Right ventricle myocardium superior (tissue), 1 donor: ENCODE results near the gene PPP2R2C. TPM values are rescaled to one million over a fixed set of nuclear protein-coding genes. Genes with fewer than 3 reads are reported as not detected.

ENCODE experiments used
- ATAC-seq: fragments of 200-7000 bp; cut with Tn5 transposase; one replicate; pipeline ENCODE4 v1.9.1; 2020; ENCODE audit warnings: mild to moderate bottlenecking; ENCODE audit not compliant: poor library complexity
- DNase-seq: peaks from one replicate; pipeline ENCODE4 v3.0.0-alpha.2; 2020
- intact Hi-C: fragments of 100-400 bp; cut with DNase I; formaldehyde crosslinking; loops from one replicate; pipeline ENCODE4 v1.11.2; 2022
- total RNA-seq: library from RNA; stranded (reverse); fragmentation: NEBNext Ultra II Directional; extraction: Animal tissue kit (Norgen Biotek cat#: 25700); gene quantifications from one replicate; pipeline ENCODE4 v1.2.1, GENCODE V29; 2021
- donor health status: DM: no; HTN: yes; CAD: no; lungs with severe emphysema.

The PPP2R2C gene
- total RNA-seq, 1 donor from 2014 or later: 8.1 TPM

- ATAC-seq (no peak), DNase-seq (no peak)
- intact Hi-C loops: no loop called here
Measured at GRCh38 chr4:6471307-6472007, 957 bp downstream of the PPP2R2C start.

DNA sequence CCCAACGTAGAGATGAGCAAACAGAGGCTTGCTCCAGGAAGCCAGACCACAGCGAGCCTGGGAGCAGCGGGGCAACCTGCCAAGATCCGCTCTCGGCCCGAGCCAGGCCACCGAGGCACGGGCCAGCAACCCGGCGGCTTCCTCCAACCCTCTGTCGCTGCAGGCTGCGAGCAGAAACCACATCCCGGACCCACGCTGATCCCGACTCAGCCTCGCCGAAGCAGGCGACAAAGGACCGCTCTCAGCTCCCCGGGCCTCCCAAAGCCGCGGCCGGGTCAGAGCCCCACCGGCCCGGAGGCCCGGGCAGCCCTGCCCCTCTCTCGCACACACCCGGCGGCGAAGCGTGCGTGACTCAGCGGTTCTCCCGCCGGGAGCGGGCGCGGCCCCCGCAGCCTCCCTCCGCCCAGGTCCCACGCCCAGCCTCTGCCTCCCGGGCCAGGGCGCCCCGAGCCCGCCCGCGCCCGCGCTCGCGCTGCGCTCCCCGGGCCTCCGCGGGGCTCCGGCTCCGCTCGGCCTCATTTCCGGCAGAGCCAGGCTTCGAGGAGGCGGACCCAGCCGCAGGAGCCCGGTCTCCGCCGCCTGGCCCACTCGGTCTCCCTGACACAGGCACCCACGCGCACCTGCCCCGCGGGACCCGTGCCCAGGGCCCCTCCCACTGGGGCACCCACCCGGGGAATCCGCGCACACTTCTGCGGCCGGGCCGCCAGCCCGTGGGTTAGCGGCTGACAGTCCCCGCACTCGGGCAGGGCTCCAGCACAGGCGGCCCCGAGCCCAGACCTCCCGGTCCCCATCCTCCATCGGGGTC, 1.7 kb downstream of the PPP2R2C start:
- ATAC-seq (peak; percentile 76), DNase-seq (peak; percentile 80)
- intact Hi-C loops: no loop called here

DNA sequence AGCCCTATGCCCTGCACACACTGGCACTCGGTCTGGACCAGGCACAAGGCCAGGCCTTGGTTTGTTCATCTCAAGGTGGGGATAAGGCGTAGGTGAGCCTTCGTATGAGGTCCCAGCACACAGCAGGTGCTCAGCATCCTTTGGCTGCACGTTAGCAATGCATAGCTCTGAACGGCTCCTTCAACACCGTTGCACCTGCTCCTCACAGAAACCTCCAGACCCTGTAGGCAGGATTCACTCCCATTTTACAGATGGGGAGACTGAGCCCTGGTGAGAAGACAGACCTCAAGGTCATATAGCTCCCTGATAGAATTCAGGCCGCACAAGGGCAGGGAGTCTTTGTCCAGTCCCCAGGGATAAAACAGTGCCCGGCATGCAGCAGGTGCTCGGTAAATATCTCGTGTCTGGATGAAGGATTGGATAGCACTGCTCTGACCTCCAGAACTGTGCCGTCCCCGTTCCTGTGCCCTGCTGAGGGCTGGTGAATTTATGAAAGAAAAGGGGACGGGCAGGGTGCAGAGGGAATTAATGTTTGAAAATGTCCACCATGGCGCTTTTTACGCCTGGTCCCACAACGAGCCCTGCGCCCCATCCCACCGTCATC, 2.4 kb downstream of the PPP2R2C start:
- ATAC-seq (no peak), DNase-seq (peak; percentile 22)
- intact Hi-C loops: no loop called here

DNA sequence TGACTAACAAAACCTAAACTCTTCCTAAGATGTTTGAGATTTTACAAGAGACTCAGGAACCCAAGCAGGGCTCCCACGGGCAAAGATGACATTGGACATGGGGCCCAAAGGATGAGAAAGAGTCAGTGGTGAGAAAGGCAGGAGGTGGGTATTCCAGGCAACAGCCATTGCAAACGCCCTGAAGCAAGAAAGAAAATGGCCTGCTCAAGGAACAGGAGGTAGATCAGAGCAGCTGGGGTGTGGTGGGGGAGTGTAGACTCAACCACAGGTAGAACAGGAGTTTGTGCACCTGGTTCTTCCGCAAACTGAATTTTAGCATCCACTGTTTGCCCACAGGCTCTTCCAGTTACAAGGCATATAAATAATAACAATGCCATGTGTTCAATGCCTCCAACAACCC, 3.3 kb downstream of the PPP2R2C start:
- intact Hi-C loops: no loop called here
- ATAC-seq (no peak), DNase-seq (no peak)

DNA sequence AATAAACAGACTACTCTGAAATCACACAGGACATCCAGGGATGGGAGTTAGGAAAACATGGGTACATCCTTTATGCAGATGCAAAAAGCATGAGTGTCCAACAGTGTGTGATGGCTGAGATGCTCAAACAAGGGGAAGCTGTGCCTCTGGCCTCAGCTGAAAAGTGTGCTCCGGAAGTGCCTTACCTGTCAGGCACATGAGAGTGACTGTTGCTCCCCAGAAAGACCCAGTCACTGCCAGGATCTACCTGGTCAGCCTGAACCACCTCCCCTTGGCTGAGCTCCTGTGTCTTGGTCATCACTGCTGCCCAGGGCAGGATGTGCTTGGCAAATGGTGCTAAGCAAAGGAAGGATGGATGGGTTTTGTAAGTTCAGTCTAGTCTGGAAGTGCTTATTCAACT, 4.0 kb downstream of the PPP2R2C start:
- intact Hi-C loops: no loop called here
- ATAC-seq (no peak), DNase-seq (no peak)

DNA sequence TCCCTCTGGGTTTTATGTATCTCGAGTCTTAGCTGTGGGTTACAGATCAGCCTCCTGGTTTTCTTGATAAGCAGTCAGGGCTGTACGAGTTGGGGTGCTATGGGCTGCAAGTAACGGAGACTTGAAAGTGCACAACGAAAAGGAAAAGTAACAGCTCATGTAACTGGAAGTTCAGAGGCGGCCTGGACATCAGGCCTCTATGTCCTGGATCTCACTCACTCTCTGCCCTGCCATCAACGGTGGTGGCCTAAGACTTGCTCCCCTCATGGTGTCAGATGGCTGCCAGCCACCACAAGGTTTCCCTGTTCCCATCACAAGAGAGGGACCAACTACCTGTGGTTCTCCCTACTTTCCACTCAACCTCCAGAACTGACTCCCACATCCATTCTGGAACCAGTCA, 4.8 kb downstream of the PPP2R2C start:
- no peak for ATAC-seq
- DNase-seq: no peak
- intact Hi-C loops: no loop called here

GRCh38 chr4:6466756-6467381, 5.5 kb downstream of the PPP2R2C start:
- no peak for DNase-seq
- ATAC-seq: no peak
- intact Hi-C loops: no loop called here

GRCh38 chr4:6465955-6466354, 6.5 kb downstream of the PPP2R2C start:
- DNase-seq (no peak), ATAC-seq (no peak)
- intact Hi-C loops: no loop called here

DNA sequence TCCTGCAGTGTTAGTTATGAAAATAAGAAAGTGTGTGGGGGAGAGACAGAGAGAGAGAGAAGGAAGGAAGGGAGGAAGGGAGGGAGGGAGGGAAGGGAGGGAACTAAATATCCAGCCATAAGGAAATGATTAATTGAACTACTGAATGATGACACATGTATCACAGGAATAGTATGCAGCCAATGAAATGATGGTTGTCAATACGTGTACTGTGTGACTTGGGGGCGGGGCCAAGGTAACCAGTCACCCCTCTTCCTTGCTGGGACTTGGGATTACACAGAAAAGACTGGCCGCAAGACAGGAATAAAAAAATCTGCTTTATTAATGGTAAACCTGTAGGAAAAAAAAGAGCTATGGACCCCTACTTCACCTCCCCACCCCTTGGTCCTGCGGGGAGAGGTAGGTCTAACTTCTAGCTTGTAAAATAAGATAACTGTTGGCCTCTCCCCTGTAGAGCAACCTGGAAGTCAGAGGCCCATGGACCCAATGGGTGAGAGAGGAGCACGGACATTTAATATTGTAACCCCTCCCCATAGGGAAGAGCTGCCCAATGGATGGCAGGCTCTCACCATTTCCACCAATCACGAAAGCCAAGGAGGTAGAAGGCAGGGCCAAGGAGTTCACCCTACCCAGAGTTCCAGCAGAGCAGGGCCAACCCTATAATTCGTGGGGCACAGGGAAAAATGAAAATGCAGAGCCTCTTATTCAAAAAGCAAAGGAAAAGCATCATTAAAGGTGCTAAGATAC, 7.4 kb downstream of the PPP2R2C start:
- DNase-seq (no peak), ATAC-seq (no peak)
- intact Hi-C loops: no loop called here

DNA sequence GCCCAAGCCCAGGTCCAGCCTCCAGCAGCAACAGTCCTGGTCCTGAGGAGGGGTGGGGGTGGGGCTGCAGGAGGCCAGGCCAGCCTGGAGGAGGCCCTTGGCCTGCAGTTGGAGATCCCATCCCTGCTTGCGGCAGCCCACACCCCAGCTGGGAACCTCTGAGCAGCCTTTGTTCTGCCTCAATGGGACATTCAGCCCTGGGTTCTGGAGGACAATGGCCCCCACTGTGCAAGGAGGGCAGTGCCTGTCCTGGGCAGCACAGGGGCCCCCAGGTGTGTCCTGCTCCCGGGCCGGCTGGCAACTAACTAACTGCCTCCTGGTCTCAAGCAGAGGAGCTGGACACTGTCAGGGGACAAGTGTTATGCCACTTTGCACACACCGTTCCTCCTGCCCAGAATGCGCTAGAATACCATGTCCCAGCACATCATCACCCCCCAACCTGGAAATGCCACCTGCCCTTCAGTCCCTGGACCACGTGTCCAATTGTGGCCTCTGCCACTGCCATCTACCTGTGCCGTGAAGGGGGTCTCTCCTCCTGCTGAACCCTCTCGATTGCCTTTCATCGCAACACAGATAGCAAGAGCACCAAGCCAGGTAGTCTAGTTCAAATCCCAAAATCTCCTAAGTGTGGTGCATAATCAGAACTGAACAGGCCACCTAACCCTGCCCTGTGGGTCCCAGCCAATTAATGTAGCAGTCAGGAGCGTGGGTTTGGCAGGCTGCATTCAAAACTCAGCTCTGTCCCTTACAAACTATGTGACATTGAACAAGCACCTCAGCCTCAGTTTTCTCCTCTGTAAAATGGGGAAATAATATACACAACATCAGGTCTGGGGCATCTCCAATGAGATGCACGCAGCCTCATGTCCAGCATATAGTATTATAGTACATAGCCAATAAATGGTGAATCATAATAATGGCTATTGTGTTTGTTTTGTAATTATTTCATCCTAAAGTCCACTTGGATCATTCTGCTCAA, 8.8 kb downstream of the PPP2R2C start:
- intact Hi-C loops: no loop called here
- no peak for ATAC-seq
- no peak for DNase-seq

- intact Hi-C loops: no loop called here
- no peak for ATAC-seq
- DNase-seq: peak; percentile 27
Measured at GRCh38 chr4:6461301-6462165, 10.9 kb downstream of the PPP2R2C start.

GRCh38 chr4:6460876-6461275, 11.5 kb downstream of the PPP2R2C start:
- intact Hi-C loops: no loop called here
- ATAC-seq (no peak), DNase-seq (no peak)

- no peak for DNase-seq
- ATAC-seq: no peak
- intact Hi-C loops: no loop called here
Measured at GRCh38 chr4:6458528-6458927, 13.9 kb downstream of the PPP2R2C start.

DNA sequence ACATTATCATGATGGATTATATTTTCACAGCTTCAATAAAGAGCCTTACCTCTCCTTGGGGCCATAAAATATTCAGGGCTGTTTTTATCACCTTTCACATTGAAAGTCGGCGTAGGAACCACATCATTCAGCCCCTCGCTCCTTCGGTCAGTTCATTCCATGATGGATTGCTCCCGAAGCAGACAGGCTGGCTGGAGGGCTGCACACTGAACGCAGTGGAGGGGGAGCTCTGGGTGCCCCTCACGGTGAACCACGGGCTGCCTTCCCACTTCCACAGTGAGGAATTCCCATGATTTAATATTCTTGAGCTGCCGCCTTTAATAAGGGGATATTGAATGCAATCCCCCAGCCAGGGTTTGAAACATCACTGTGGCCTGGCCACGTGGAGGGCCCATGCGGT, 16.0 kb downstream of the PPP2R2C start:
- ATAC-seq (no peak), DNase-seq (no peak)
- intact Hi-C loops: no loop called here

DNA sequence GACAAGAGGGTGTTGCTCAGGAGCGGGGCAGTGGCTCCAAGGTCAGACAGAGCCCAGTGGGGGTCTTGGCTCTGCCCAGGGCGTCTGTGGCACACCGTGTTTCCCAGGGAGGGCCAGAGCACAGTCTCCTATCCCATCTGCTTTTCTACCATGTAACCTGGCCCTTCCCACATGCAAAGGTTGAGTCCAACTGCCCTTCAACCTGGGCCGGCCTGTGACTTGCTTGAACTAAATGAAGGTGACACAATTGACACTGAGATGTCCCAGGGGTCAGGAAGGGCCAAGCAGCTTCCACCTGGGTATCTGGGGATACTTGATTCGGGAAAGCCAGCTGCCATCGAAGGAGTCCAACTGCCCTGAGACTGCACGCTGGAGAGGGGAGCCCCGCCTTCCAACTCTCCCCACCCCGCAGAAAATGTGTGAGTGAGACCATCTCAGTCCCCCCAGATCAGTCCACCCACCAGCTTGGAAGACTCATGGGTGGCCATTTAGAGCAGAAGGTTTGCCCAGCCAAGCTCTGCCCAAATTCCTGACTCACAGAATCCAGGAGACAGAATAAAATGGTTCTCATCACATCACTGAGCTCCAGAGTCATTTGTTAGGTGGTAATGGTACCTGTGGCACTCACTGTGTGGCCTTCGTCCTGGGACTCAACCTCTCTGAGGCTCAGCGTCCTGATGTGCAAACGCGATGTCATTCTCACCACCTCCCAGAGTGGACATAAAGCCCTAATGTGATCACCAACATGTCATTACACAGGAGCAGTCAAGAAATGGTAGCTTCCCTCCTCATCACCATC, 18.1 kb downstream of the PPP2R2C start:
- ATAC-seq (no peak), DNase-seq (no peak)
- intact Hi-C loops: no loop called here

DNA sequence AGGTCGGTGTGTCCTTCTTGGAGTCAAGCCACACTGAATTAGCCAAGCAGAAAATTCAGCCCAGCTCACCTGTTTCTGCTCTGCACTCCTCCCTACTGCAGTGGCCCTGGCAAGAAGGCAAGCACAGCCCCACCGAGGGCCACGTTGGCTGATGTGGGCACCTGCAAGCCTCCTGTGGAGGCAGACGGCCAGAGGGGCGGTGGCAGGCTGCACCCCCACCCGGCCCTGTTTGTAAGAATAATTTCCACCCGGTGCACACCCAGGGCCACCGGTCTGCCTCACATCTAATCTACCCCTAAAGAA, 18.8 kb downstream of the PPP2R2C start:
- ATAC-seq: no peak
- intact Hi-C loops: no loop called here

More for the DNA sequence above, 18.8 kb downstream of the PPP2R2C start:
- no peak for DNase-seq
